M059J (cell line): ENCODE measurements around the gene VPS45. TPM values are rescaled to one million over a fixed set of nuclear protein-coding genes. Genes with fewer than 3 reads are reported as not detected.
"Not testable (repeated sequence)": the region's sequence is repeated elsewhere in the genome, so short reads cannot be mapped to it uniquely, and the experiment has no call there.

Experiments
- DNase-seq: peaks from one replicate; pipeline ENCODE4 v3.0.0-alpha.2; 2012; ENCODE audit warnings: low read depth
- total RNA-seq: library from RNA; depleted of rRNA; stranded (reverse); fragments of >200 nt; shearing (Covaris generic); gene quantifications from 2 replicates; pipeline ENCODE4 v1.2.3, GENCODE V29; 2014

Gene VPS45
- total RNA-seq, 1 experiment from 2014 or later: 57.5 TPM

GRCh38 chr1:150132372-150132771, 64.8 kb downstream of the VPS45 start:
- DNase-seq: no peak

- no peak for DNase-seq
Measured at GRCh38 chr1:150134537-150134936, 67.0 kb downstream of the VPS45 start.

- DNase-seq: peak; percentile 71
Measured at GRCh38 chr1:150135400-150135799, 67.8 kb downstream of the VPS45 start.

GRCh38 chr1:150138044-150138443, 70.5 kb downstream of the VPS45 start:
- DNase-seq: no peak

GRCh38 chr1:150141452-150141851, 73.9 kb downstream of the VPS45 start:
- DNase-seq: no peak

- DNase-seq: peak; percentile 55
Measured at GRCh38 chr1:150142083-150142482, 74.5 kb downstream of the VPS45 start.

GRCh38 chr1:150144606-150145005, 77.0 kb downstream of the VPS45 start:
- no peak for DNase-seq

- not testable (repeated sequence) for DNase-seq
Measured at GRCh38 chr1:150146016-150146415, 78.4 kb downstream of the VPS45 start.

GRCh38 chr1:150146849-150147542, 79.4 kb downstream of the VPS45 start:
- no peak for DNase-seq

GRCh38 chr1:150148837-150149270, 81.3 kb downstream of the VPS45 start:
- DNase-seq: no peak

- DNase-seq: peak; percentile 83
Measured at GRCh38 chr1:150149271-150150132, 81.9 kb downstream of the VPS45 start, which contains the start of gene PLEKHO1. PLEKHO1 (plus strand) TSS chr1:150149916; CDS start chr1:150150258, 342 bp downstream.

- DNase-seq: peak; percentile 49
Measured at GRCh38 chr1:150150133-150151021, 82.8 kb downstream of the VPS45 start.

GRCh38 chr1:150151291-150152181, 84.0 kb downstream of the VPS45 start:
- no peak for DNase-seq

- peak; percentile 58 for DNase-seq
Measured at GRCh38 chr1:150152182-150152536, 84.6 kb downstream of the VPS45 start.

GRCh38 chr1:150152772-150153456, 85.3 kb downstream of the VPS45 start:
- DNase-seq: peak; percentile 71

GRCh38 chr1:150154143-150154542, 86.6 kb downstream of the VPS45 start:
- DNase-seq: no peak

GRCh38 chr1:150155413-150156071, 88.0 kb downstream of the VPS45 start:
- DNase-seq: no peak

- DNase-seq: peak; percentile 93
Measured at GRCh38 chr1:150156868-150157603, 89.5 kb downstream of the VPS45 start.

- DNase-seq: no peak
Measured at GRCh38 chr1:150159550-150159949, 92.0 kb downstream of the VPS45 start.
